ENCODE measurements around the gene MAOA.

Gene MAOA

DNA sequence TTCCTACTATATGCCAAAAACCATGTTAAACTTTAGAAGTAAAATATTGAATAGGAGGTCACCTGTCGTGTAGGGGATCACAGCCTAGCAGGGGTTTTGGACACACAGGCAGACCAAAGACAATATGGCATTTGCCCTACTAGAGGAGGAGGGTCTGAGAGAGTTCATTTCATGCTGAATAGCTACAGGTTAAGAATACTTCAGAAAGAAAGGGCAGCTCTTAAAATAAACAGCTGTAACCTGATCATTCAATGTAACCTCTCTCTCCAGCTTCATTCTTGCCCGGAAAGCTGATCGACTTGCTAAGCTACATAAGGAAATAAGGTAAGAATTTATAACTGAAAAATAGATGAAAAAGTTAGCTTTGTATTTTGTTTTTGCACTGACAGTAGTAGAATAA is 79.9 kb downstream of the MAOA start:
- TF ChIP-seq, protein P1, sequence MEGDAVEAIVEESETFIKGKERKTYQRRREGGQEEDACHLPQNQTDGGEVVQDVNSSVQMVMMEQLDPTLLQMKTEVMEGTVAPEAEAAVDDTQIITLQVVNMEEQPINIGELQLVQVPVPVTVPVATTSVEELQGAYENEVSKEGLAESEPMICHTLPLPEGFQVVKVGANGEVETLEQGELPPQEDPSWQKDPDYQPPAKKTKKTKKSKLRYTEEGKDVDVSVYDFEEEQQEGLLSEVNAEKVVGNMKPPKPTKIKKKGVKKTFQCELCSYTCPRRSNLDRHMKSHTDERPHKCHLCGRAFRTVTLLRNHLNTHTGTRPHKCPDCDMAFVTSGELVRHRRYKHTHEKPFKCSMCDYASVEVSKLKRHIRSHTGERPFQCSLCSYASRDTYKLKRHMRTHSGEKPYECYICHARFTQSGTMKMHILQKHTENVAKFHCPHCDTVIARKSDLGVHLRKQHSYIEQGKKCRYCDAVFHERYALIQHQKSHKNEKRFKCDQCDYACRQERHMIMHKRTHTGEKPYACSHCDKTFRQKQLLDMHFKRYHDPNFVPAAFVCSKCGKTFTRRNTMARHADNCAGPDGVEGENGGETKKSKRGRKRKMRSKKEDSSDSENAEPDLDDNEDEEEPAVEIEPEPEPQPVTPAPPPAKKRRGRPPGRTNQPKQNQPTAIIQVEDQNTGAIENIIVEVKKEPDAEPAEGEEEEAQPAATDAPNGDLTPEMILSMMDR (IDR thresholded peaks at IDR 0.05) = no peak
- H3K27ac ChIP-seq = no peak overlapping the region
- no peaks in the 10 kb centered on the region for H3K9me3 ChIP-seq
- H3K4me3 ChIP-seq (ENCODE audit: low read depth in 1 of 2, low read length in 1 of 2) = no peak overlapping the region
- no peaks in the 10 kb centered on the region for H3K4me1 ChIP-seq (ENCODE audit: control insufficient read depth in 1 of 2, insufficient read depth in 1 of 2, low read depth in 1 of 2, low read length in 1 of 2)
- no peaks in the 10 kb centered on the region for H3K36me3 ChIP-seq
- no peaks in the 10 kb centered on the region for H3K27me3 ChIP-seq

DNA sequence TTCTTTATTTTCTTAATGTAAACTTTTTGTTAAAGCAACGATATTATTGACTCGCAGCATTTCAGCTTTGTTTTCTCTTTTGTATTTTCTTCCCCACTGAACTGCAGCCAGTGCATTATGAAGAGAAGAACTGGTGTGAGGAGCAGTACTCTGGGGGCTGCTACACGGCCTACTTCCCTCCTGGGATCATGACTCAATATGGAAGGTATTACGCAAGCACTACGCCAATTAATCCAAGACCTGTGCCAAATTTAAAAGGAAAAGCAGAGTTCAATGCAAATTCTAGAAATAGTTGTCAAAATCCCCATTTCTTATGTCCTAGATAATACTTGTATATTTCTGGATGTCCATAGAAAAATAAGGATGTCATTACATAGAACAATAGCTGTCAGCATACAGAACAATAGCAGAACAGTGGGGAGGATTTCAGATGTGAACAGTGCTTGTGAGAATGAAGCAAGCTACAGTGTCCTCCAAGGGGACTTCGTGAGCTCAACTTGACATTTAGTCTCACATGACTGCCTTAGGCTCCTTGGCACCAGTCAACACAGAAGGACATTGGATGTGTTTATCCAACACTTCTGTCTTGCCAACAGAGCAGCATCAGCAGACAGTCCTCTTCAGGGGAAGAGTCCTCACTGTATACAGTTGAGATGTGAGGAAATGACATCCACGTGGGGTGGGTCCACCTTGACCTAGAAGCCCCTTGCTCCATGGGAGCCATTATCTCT is 85.9 kb downstream of the MAOA start:
- Histone ChIP-seq H3K4me3 (ENCODE audit: low read depth in 1 of 2, low read length in 1 of 2) (no peak overlapping the region), H3K9me3 (no peaks in the 10 kb centered on the region), H3K27ac (no peak overlapping the region), H3K27me3 (no peaks in the 10 kb centered on the region), H3K4me1 (ENCODE audit: control insufficient read depth in 1 of 2, insufficient read depth in 1 of 2, low read depth in 1 of 2, low read length in 1 of 2) (no peaks in the 10 kb centered on the region), H3K36me3 (no peaks in the 10 kb centered on the region)
- TF ChIP-seq, protein P1 (IDR thresholded peaks at IDR 0.05) = no peak

DNA sequence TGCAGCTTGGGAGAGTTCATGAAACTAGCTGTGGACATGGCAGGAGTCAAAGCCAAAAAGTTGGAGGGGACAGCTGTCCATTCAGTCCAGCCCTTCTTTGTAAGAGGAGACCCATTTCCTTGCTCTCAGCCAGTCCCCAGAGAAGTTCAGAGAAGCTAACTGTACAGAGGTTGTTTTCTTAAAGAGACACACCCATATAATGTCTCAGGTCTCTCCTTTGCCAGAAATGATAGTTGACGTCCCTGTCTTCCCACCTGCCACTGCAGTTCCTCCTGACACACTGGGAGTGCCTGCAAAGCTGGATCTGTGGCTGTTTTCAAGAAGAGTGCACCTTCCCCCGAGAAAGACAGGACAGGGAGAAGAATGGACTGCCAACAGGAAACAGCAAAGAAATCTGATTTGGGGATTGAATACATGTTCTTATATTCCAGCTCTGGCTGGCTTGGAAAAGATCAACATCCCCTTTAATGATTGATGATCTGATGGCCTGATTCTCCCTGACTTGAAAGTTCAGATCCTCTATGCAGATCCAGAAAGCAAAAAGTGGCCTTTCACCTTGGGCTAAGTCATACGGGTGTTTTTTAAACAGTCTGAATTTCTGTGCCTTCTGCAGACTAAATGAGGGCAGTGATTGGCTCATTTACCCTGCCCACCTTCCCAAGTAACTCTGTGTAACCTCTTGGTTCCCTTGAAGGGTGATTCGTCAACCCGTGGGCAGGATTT is 87.2 kb downstream of the MAOA start:
- no peak overlapping the region for H3K27ac ChIP-seq
- TF ChIP-seq, protein P1 (IDR thresholded peaks at IDR 0.05) = no peak
- no peaks in the 10 kb centered on the region for H3K36me3 ChIP-seq
- no peak overlapping the region for H3K4me3 ChIP-seq (ENCODE audit: low read depth in 1 of 2, low read length in 1 of 2)
- H3K9me3 ChIP-seq = no peaks in the 10 kb centered on the region
- H3K27me3 ChIP-seq = no peaks in the 10 kb centered on the region
- H3K4me1 ChIP-seq (ENCODE audit: control insufficient read depth in 1 of 2, insufficient read depth in 1 of 2, low read depth in 1 of 2, low read length in 1 of 2) = no peaks in the 10 kb centered on the region

DNA sequence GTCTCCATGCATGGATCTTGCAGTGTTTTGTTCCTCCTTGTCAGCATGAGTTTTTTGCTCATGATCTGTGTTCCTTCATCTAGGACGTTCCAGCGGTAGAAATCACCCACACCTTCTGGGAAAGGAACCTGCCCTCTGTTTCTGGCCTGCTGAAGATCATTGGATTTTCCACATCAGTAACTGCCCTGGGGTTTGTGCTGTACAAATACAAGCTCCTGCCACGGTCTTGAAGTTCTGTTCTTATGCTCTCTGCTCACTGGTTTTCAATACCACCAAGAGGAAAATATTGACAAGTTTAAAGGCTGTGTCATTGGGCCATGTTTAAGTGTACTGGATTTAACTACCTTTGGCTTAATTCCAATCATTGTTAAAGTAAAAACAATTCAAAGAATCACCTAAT is 88.2 kb downstream of the MAOA start:
- no peak overlapping the region for H3K27ac ChIP-seq
- no peak overlapping the region for H3K4me3 ChIP-seq (ENCODE audit: low read depth in 1 of 2, low read length in 1 of 2)
- H3K9me3 ChIP-seq = no peaks in the 10 kb centered on the region
- no peaks in the 10 kb centered on the region for H3K27me3 ChIP-seq
- H3K36me3 ChIP-seq = no peaks in the 10 kb centered on the region
- TF ChIP-seq, protein P1 (IDR thresholded peaks at IDR 0.05) = no peak
- H3K4me1 ChIP-seq (ENCODE audit: control insufficient read depth in 1 of 2, insufficient read depth in 1 of 2, low read depth in 1 of 2, low read length in 1 of 2) = no peaks in the 10 kb centered on the region

DNA sequence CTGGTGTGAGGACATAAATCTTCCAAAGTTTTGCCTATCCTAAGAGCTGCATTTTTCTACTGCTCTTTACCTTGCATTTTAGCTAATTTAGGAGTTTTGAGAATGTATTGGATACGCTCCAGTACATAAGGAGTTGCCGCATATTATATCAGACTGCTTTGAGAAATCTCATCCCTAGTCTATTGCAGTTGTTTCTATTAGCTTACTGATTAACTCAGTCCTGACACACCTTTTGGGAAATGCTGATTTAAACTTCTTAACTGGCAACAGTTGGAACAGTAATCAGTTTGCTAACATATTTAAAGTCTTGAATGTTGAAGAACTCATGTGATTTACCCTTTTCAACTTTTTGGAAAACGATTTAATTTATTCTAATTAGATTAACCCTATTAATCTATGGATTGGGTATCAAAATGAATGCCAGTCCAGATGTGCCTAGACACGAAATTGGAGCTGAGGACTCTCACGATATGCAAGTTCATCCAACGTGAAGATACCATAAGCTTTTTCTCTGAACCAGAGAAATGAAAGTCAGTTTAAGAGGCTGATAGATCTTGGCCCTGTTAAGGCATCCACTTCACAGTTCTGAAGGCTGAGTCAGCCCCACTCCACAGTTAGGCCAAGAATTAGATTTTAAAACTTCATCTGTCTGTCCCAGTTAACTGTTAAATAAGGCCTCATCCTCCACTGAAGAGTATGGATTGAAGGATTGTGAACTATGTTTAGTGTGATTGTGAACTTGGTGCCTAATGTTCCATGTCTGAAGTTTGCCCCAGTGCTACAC is 90.0 kb downstream of the MAOA start:
- Histone ChIP-seq H3K36me3 (no peaks in the 10 kb centered on the region), H3K27me3 (no peaks in the 10 kb centered on the region), H3K4me1 (ENCODE audit: control insufficient read depth in 1 of 2, insufficient read depth in 1 of 2, low read depth in 1 of 2, low read length in 1 of 2) (peaks cover 10 to 12% of the 10 kb centered on the region in 2 experiments), H3K27ac (no peak overlapping the region), H3K4me3 (ENCODE audit: low read depth in 1 of 2, low read length in 1 of 2) (no peak overlapping the region), H3K9me3 (no peaks in the 10 kb centered on the region)
- TF ChIP-seq, protein P1 (IDR thresholded peaks at IDR 0.05) = no peak
